RPMI7951 (cell line): ENCODE results near the gene TRIP6. TPM values are rescaled to one million over a fixed set of nuclear protein-coding genes. Genes with fewer than 3 reads are reported as not detected.

Experiments used
- DNase-seq: peaks from one replicate; pipeline ENCODE4 v3.0.0-alpha.2; 2012; ENCODE audit warnings: low read depth
- total RNA-seq: library from RNA; depleted of rRNA; stranded (reverse); fragments of >200 nt; shearing (Covaris generic); gene quantifications from 2 replicates; pipeline ENCODE4 v1.2.3, GENCODE V29; 2014; rRNA removed

Gene TRIP6
- total RNA-seq = 43.1 and 58.9 TPM in 2 replicates

GRCh38 chr7:100867040-100867775 is at the start of gene TRIP6:
TSS of gene TRIP6 (plus strand) at chr7:100867387. CDS start at chr7:100867498, 111 bp downstream.
- peak; percentile 92 for DNase-seq

- no peak for DNase-seq
Observed at GRCh38 chr7:100818366-100818765, 48.8 kb upstream of the TRIP6 start.

GRCh38 chr7:100818825-100819224 is 48.4 kb upstream of the TRIP6 start:
- no peak for DNase-seq

DNA sequence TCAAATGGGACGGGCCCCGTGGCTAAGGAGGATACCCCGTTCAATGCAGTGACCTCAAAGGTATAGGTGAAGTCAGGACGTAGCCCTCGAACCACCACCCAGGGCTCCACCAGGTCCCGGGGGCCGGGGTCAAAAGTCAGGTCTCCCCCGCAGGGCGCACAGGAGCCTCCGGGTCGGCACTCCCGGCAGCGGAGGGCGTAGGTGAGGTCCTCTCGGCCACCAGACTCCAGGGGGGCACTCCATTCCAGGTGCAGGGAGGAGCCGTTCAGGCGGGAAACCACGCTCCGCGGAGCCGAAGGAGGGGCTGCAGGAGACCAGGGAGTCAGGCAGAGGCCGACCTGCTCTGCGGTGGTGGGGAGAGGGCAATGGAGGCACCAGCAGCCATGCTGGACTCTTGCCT is 47.6 kb upstream of the TRIP6 start:
- DNase-seq = no peak

DNA sequence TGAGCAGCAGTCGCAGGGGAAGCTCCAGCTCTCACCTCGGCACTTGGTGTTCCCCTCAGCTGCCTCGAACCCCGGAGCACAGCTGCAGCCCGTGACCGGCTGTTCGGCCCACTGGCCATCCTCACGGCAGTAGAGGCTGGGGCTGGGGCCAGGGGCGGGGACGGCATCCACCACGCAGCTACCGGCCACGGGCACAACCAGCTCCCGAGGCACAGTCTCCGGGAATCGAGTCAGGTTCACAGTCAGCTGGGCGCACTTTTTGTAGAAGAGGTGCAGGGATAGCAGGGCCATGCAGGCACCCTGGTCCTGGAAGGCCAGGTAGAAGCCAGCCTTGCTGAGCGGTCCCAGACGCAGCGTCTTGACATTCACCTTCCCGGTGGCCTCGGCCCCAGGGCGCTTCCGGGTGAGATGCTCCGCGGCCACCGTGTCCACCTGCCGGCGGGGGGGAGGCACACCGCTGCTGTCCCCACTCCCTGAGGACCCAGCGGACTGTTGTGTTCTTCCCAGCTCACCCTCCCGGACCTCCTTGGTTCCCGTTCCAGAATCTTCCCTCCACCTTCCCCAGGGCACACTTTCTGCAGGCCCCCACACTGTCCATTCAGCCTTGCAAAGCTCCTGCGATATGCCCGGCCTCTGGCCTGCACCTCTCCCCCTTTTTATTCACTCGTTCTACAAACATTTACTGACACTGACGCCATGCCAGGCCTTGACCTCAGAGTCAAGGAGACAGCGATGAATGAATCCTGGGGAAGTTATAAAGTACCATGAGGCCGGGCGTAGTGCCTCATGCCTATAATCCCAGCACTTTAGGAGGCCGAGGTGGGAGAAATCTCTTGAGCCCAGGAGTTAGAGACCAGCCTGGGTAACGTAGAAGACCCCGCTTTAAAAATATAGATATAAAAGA is 44.7 kb upstream of the TRIP6 start:
- DNase-seq = no peak

DNA sequence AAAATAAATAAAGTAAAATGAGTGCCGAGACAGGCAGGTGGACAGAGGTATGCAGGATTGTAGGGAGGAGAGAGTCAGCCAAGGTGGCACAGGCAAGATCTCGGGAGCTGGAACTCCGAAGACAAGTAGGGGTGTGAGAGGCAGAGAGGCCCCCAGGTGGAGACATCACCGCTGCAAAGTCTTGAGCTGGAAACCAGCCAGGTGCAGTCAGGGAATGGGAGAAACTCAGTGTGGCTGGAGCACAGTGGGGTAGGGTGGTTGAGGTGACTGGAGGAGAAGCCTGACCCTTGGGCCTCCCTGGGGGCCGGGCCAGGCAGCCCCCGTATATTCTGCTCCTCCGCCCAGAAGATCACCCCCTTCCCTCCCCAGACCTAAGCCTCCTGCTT is 44.1 kb upstream of the TRIP6 start:
- no peak for DNase-seq

DNA sequence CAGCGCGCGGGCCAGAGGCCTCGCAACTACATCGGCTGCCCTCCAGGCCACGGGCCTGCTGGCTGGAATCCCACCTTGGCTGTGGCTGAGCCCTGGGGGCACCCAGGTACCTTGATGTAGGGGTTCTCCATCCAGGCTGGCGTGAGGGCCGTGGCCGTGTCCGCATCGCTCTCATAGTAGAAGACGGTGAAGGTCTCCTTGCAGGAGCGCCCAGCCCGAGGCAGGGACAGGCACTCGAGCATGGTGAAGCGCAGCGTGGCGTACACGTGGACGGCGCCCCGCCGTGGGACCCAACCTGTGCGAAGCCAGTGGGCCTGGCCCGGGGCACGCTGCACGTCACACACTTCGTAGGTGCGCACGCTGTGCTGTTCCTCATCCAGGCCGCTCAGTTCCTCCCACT is 43.7 kb upstream of the TRIP6 start:
- DNase-seq = no peak

GRCh38 chr7:100824499-100825214 is 42.5 kb upstream of the TRIP6 start:
- no peak for DNase-seq

- DNase-seq = no peak
Observed at GRCh38 chr7:100825215-100825671, 41.9 kb upstream of the TRIP6 start.

- peak; percentile 65 for DNase-seq
Observed at GRCh38 chr7:100825751-100826513, 41.3 kb upstream of the TRIP6 start.

DNA sequence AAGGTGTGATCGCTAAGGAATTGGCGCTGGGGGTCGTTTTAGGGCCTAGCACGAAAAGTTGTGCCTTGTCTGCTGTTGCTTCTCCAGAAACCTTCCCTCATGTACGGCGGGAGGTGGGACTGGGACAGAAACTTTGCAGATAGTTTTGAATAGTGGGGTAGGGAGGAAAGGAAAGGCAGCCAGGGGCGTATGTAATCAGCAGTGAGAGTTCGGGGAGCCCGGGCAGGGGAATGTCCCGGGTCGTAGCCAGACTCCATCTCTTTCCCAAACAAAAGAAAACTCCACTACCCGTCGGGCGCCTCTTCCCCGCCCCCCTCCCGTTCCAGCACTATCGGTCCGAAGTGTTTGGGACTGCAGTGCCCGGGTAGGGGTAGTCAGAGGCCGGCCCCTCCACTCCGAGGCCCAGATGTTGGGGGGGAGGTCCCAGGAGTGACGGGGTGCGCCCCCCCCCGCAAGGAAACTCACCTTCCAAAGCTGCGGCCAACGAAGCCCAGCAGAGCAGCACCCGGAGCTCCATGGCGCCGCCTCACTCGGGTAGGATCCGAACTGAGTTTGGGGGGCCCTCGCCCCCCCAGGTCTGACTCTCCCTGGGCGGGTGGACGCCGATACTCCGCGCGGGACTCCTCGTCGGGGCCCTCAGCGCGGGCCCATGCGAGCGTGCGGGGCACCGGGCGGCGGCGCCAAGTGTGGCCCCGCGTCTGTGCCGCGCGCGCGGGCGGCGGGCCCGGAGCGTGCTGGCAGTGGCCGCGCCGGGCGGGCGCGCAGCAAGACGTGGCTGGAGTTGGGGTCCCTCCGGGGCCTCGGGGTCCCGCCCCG is 40.5 kb upstream of the TRIP6 start:
- DNase-seq = no peak

GRCh38 chr7:100827330-100828226 is 39.6 kb upstream of the TRIP6 start, which contains the start of gene EPHB4:
TSS of gene EPHB4 (minus strand) at chr7:100827523. CDS start at chr7:100827030, 493 bp downstream.
- peak; percentile 85 for DNase-seq

GRCh38 chr7:100829150-100829716 is 38.0 kb upstream of the TRIP6 start:
- DNase-seq = no peak

- no peak for DNase-seq
Observed at GRCh38 chr7:100830396-100830795, 36.8 kb upstream of the TRIP6 start.

- no peak for DNase-seq
Observed at GRCh38 chr7:100832281-100832633, 34.9 kb upstream of the TRIP6 start.

GRCh38 chr7:100835903-100836811 is 31.0 kb upstream of the TRIP6 start:
- no peak for DNase-seq

GRCh38 chr7:100836812-100837098 is 30.4 kb upstream of the TRIP6 start:
- DNase-seq = no peak
